Nephron progenitor cell (in vitro differentiated cells): ENCODE results near the gene SNCB.

Experiments used
- DNase-seq: peaks from one replicate; pipeline ENCODE4 v3.0.0; 2021
- H3K27ac Mint-ChIP-seq: 2 replicates; pipeline ENCODE4 v1.8.0; 2021; ENCODE audit warnings: mild to moderate bottlenecking, moderate library complexity, mixed read lengths
- H3K27me3 Mint-ChIP-seq: 2 replicates; pipeline ENCODE4 v1.8.0; 2021; ENCODE audit warnings: mild to moderate bottlenecking, low read depth, mixed read lengths; ENCODE audit not compliant: poor library complexity
- H3K36me3 Mint-ChIP-seq: 2 replicates; pipeline ENCODE4 v1.8.0; 2021; ENCODE audit warnings: low read depth, mixed read lengths
- H3K4me1 Mint-ChIP-seq: 2 replicates; pipeline ENCODE4 v1.8.0; 2021; ENCODE audit warnings: mixed read lengths
- H3K4me3 Mint-ChIP-seq: 2 replicates; pipeline ENCODE4 v1.8.0; 2021; ENCODE audit warnings: mild to moderate bottlenecking, moderate library complexity, mixed read lengths
- H3K9me3 Mint-ChIP-seq: 2 replicates; pipeline ENCODE4 v1.8.0; 2021; ENCODE audit warnings: mild to moderate bottlenecking, moderate library complexity, mixed read lengths
- CTCF ChIP-seq: fragments of 200-600 bp; sonication (generic); IDR thresholded peaks from 2 replicates; pipeline ENCODE4 v1.5.0; 2021; ENCODE audit warnings: antibody characterized with exemption

Gene SNCB

GRCh38 chr5:176616511-176616910 is 13.8 kb downstream of the SNCB start:
- no peak for TF ChIP-seq CTCF
- no peak overlapping the region for H3K27ac Mint-ChIP-seq
- H3K4me1 Mint-ChIP-seq, result peaks cover 13% of the 10 kb centered on the region
- H3K27me3 Mint-ChIP-seq, result peaks cover 80% of the 10 kb centered on the region
- H3K9me3 Mint-ChIP-seq, result no peaks in the 10 kb centered on the region
- H3K36me3 Mint-ChIP-seq, result no peaks in the 10 kb centered on the region
- H3K4me3 Mint-ChIP-seq, result no peak overlapping the region
- DNase-seq, result no peak

GRCh38 chr5:176614805-176615478 is 15.4 kb downstream of the SNCB start:
- no peak for TF ChIP-seq CTCF
- Mint-ChIP-seq H3K27me3 (peaks cover 72% of the 10 kb centered on the region), H3K4me1 (peaks cover 12% of the 10 kb centered on the region), H3K36me3 (no peaks in the 10 kb centered on the region), H3K27ac (no peak overlapping the region), H3K9me3 (no peaks in the 10 kb centered on the region), H3K4me3 (no peak overlapping the region)
- DNase-seq, result no peak

GRCh38 chr5:176612855-176613254 is 17.5 kb downstream of the SNCB start:
- Mint-ChIP-seq H3K9me3 (no peaks in the 10 kb centered on the region), H3K27ac (no peak overlapping the region), H3K4me1 (peaks cover 21% of the 10 kb centered on the region), H3K4me3 (no peak overlapping the region), H3K27me3 (peaks cover 58% of the 10 kb centered on the region), H3K36me3 (no peaks in the 10 kb centered on the region)
- TF ChIP-seq CTCF, result no peak
- DNase-seq, result no peak

GRCh38 chr5:176612008-176612407 is 18.3 kb downstream of the SNCB start:
- H3K4me3 Mint-ChIP-seq, result no peak overlapping the region
- H3K9me3 Mint-ChIP-seq, result no peaks in the 10 kb centered on the region
- TF ChIP-seq CTCF, result no peak
- no peaks in the 10 kb centered on the region for H3K36me3 Mint-ChIP-seq
- no peak for DNase-seq
- H3K27me3 Mint-ChIP-seq, result peaks cover 52% of the 10 kb centered on the region
- H3K4me1 Mint-ChIP-seq, result peaks cover 21% of the 10 kb centered on the region
- H3K27ac Mint-ChIP-seq, result no peak overlapping the region

GRCh38 chr5:176611435-176611834 is 18.9 kb downstream of the SNCB start:
- Mint-ChIP-seq H3K36me3 (no peaks in the 10 kb centered on the region), H3K27me3 (peaks cover 46% of the 10 kb centered on the region), H3K9me3 (no peaks in the 10 kb centered on the region), H3K4me1 (peaks cover 23% of the 10 kb centered on the region), H3K4me3 (no peak overlapping the region), H3K27ac (no peak overlapping the region)
- peak; percentile 93 for DNase-seq
- TF ChIP-seq CTCF, result no peak

GRCh38 chr5:176610435-176610773 is 19.9 kb downstream of the SNCB start:
- H3K9me3 Mint-ChIP-seq, result no peaks in the 10 kb centered on the region
- peak; percentile 30 for DNase-seq
- H3K27ac Mint-ChIP-seq, result no peak overlapping the region
- no peak for TF ChIP-seq CTCF
- peaks cover 30% of the 10 kb centered on the region for H3K4me1 Mint-ChIP-seq
- H3K4me3 Mint-ChIP-seq, result peak overlapping the region; percentile 77
- peaks cover 36% of the 10 kb centered on the region for H3K27me3 Mint-ChIP-seq
- H3K36me3 Mint-ChIP-seq, result no peaks in the 10 kb centered on the region
